GM12873 (cell line): ENCODE measurements around the gene PTPMT1.

Source experiments
- CTCF ChIP-seq: IDR thresholded peaks from 2 replicates; pipeline ENCODE4 v1.5.1; 2012; ENCODE audit warnings: low read depth, mild to moderate bottlenecking, moderate library complexity, low read length, control low read depth; ENCODE audit not compliant: insufficient read depth; ENCODE audit errors: missing control alignments

The PTPMT1 gene

DNA sequence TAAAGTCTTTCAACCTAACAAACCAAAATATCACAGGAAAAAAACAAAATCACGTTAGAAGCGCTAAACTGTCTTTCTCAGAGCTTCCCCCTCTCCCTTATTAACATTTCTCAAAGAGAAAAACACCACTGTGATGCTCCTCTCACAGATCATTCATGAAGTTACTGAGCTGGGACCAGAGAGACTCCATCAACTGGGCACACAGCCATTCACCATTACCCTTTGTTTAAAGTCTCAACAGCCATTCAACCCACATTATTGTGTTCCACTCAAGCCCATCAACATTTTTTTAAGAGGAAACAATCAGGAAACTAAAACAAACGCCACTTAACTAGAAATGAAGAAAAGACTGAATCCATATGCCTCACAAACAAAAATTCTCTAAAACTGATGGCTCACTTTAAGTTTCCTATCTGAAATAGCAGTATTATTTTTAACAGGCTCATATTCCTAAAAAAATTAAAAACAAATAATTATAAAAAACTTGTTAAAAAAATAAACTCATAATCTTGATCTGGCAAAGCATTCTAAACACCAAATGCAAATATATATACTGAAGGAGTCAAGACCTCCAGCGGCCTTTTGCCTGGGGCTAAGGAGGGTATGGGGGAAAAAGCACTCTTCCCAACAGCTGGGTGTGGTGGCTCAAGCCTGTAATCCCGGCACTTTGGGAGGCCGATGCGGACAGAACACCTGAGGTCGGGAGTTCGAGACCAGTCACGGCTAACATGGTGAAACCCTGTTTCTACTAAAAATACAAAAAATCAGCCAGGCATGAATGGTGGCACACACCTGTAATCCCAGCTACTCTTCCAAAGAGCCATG, 26.4 kb upstream of the PTPMT1 start:
- no peak for TF ChIP-seq CTCF

GRCh38 chr11:47539681-47540039, 25.7 kb upstream of the PTPMT1 start:
- TF ChIP-seq CTCF = no peak

DNA sequence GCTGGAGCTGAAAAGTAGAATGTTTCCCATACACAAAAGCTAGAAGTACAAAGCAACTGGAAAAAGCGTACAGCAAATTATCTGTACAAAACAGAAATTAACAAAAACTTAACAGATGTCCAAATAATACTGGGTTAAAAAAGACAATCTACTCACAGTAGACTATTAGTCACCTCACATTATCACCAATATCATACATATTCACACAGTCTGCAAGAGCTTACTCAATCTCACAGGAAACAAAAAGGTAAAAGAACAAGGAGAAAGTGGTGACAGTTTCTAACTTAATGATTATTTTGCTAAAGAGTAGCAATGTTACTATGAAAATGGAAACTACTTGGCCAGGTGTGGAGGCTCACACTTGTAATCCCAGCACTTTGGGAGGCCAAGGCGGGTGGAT, 24.3 kb upstream of the PTPMT1 start:
- TF ChIP-seq CTCF = no peak

DNA sequence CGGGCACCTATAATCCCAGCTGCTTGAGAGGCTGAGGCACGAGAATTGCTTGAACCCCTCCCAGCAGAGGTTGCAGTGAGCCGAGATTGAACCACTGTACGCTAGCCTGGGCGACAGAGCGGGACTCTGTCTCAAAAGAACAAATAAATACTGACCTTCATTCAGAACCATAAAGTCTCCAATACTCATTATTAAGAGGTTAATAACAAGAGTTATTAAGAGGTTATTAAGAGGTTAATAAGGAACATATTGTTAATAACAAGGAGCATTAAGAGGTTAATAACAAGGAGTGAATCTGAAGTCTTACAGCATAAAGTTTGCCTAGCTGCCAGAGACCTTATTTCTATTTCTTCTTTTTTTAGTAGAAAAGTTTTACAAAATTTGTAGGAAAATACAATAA, 20.1 kb upstream of the PTPMT1 start:
- TF ChIP-seq CTCF = no peak

DNA sequence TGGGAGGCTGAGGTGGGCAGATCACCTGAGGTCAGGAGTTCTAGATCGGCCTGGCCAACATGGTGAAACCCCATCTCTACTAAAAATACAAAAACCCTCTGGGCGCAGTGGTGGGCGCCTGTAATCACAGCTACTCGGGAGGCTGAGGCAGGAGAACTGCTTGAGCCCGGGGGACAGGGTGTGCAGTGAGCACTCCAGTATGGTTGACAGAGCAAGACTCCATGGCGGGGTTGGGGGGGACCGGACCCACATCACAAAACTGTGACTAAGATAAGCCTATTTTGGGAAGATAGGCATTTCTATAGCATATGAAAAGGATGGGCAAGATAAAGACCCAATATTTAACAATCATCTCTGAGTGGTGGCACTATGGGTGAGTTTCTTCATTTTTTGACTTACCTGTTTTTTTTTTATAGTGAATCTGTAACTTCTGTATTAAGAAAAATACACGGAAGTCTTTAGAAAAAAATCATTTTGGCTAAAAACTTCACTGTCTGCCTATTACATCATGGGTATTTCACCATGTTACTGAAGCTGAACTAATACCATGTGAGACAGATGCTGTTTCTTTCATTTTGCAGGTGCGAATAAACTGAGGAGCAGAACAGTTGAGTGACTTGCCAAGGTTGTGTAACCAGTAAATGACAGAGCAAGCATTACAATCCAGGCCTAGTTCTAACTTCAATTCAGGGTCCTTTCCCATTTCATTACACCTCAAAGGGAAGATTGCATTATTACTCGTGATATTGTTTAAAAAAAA, 14.9 kb upstream of the PTPMT1 start:
- TF ChIP-seq CTCF = no peak

DNA sequence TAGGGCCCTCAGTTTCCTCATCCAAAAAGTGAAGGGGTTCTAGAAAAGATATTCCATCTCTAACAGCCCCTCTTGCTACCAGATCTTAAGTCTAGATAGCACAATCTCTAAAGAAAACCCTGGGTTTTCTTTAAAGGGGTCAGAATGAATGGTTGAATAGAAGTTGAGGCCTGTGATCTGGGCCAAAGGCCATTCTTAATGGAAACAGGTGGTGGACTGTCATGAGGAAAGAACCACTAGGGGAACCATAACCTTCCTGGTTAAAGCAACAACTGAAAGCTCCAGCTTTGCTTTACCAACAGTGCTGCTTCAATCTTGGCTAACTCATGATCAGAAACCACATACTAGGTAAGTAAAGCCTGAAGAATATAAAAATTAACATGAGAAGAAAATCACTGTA, 14.3 kb upstream of the PTPMT1 start:
- peak; percentile 76 for TF ChIP-seq CTCF

GRCh38 chr11:47552056-47552565, 13.3 kb upstream of the PTPMT1 start:
- no peak for TF ChIP-seq CTCF
